HG03045 (cell line): ENCODE measurements around the gene TMEM121B.
A peak's percentile ranks its signal among the peaks of the same experiment; 100 is the strongest.
"Not testable (repeated sequence)": the region's sequence is repeated elsewhere in the genome, so short reads cannot be mapped to it uniquely, and the experiment has no call there.

Experiments used
- ATAC-seq: cut with Tn5 transposase; IDR thresholded peaks from one replicate; pipeline ENCODE4 v1.9.1; 2021; ENCODE audit warnings: mild to moderate bottlenecking, moderate library complexity; ENCODE audit not compliant: unreplicated experiment

Gene TMEM121B

DNA sequence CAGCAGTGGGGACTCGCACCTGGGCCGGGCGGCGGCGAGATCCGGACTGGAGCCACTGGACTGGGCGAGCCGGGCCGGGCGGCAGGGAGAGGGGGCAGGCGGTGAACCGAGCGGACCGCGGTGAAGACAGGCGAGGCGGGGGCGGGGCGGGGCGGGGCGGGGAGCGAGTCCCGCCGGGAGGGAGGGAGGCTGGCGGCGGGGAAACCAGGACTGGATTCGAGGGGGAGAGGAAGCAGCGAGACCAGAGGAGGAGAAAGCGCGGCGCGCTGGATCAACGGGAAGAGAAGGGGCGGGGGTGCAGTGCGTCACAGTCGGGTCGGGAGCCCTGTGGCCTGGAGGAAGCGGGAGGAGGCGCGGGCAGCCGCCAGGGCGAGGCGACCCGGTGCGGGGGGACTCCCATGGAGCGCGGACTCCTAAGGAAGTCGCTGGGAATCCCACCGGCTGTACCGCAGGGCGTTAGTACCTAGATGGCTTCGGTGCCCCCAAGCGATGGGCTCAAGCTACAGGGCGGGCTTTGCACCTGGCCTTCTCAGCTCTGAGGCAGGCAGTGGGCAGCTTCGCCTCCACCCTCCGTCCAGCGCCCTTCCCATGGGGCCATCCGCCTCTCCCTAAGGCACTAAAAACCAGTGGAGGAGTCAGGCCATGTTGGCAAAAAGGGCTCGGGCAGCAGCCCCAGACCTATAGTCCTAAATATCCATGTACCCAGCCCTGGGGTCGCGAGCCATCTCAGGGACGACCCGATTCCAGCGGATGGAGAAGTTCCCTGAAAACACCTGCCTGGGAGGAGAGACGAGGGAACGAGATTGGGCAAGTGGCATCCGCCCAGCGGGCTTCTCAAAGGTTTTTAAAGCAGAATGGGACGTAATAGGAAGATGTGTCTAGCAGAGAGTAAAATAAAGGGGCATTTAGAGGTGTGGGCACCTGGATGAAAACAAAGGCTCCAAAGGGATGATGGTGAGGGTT is at the start of gene TMEM121B:
TMEM121B (minus strand) TSS at position 128 of the 963 bp plus-strand sequence. CDS start 233 bp downstream, outside the sequence.
- no peak for ATAC-seq

DNA sequence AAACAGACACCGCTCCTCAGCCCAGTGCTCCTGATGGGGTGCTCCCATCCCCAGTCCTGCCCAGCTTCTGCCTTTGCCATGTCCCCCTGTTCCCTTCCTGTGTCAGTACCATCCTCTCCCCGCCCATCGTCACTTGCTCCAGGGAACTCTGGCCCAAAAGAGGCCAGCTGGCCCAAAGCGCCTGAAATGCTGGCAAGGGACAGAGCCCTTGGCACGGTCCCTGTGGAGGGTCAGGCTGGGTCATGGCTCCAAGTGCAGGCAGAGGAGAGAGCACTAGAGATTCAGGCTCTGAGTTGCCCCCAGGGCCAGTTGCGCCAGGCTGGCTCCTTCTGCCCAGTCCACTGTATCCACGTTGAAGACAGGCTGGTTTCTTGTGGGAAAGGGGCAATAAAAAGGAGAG is 46.3 kb upstream of the TMEM121B start:
- ATAC-seq = no peak

DNA sequence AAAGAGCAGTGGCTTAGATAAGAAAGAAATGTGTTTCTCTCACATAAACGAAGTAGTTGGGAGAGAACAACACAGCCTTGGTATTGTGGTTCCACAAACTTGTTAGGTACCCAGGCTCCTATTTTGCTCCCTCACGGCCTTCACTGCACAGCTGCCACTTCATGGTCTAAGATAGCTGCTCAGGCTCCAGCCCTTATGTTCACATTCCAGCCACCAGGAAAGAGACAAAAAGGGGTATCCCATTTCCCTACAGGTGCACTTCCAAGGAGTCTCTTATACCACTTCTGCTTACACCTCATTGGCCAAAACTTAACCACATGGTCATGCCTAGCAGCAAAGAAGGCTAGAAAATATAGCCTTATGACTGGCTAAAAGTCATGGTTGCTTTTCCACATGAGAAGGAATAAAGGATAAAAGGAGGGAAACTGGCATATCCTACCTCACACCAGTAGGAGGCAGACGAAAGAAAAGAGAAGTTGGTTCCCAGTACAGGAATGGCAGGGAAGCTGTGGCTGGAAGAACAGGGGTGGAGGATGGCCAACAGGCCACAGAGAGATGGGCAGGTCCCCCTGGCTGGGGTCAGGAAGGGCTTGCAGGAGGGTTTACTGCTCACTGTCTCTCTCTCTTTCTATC is 43.3 kb upstream of the TMEM121B start:
- no peak for ATAC-seq

DNA sequence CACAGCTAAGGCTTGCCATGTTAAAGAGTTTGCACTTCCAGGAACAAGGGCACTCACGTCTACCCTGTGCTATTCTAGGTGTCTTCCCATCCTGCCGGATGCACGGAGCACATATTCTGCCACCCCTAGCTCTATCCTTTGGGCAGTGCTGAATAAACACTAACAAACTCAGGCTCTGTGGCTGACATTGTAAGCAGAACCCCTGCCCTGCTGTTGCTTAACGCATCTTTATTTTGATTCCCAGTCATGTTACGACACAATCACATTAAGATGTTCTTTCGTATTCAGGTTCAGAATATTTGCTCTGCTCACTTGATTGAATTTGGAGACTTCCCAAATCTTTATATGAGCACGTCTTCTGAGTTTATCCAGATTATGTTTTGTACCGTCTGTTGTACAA is 41.6 kb upstream of the TMEM121B start:
- ATAC-seq = no peak

DNA sequence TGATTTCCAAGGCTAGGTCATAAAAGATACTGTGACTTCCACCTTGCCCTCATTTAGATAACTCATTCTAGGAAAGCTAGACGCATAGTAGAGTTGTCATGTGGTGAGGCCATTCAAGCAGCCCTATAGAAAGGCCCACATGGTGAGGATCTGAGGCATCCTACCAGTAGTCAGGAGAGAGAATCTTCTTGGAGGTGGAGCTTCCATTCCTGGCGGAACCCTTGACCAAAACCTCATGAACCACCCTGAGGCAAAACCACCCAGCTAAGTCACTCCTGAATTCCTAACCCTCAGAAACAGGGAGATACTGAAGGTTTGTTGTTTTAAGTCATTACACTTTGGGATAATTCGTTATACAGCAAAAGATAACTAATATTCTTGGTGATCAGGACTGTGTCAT is 40.8 kb upstream of the TMEM121B start:
- ATAC-seq = no peak

DNA sequence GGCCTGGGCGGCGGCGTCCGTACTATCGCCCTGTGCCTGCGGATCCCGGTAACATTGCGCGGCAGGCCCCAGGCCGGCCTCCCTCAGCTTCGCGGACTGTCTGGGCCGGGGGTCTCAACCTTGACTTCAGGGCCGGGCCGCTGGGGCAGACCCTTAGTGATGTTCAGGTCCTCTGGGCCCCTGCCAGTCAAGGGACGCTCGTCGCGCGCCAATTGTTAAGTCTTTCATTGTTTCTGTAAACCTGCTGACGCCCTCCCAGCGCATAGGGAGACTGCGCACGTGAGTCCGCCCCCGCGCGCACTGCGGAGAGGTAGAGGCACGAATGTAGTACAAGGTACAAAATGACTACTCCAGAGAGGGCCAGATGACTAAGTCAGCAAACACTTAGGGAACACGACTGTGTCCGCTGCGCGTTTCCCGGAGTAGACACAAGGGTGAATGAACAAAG is 38.4 kb upstream of the TMEM121B start:
- ATAC-seq = peak; percentile 29

DNA sequence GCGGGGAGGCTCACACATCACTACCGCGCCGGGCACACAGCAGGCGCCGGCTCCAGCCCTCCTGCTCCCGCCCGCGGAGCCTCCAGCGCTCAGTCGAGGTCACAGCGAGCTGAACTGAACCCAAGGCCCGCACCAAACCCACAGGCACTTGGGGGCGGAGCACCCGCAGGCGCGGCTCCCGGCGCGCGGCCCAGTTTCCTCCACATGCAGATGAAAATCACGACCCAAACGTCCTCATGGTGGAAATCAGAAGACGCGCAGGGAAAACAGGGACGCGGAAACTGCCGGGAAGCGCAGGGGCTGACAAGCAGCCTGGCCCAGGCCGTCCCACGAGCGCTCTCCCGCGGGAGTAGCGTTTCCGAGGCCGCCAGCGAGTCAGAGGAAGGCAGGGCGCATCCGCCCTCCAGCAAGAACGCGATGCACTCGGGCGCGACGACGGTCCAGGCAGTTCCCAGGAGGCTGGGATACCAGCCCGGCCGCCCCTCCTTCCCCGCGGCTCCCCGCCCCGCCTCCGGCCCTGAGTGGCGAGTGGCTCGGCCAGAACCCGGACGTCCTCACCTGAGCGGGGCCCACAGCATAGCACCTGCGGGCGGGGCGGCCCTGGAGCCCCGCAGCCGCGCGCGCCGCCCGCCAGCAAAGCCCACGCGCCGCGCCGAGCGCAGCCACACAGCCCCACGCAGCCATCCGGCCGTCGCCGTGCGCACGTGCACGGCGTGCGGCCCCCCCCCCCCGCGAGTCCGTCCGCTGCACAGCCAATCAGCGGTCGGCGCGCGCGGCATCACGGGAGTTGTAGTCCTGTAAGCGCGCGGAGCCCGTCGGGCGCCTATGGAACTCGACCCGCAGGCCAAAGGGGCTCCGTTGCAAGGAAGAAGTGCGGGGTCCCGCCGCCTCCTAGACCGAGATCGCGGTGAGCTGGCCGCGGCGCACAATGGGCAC is 37.7 kb upstream of the TMEM121B start, which contains the start of gene HDHD5:
HDHD5 (minus strand) TSS at position 710 of the 936 bp plus-strand sequence; CDS start at position 684, 26 bp downstream.
- peak; percentile 77 for ATAC-seq

DNA sequence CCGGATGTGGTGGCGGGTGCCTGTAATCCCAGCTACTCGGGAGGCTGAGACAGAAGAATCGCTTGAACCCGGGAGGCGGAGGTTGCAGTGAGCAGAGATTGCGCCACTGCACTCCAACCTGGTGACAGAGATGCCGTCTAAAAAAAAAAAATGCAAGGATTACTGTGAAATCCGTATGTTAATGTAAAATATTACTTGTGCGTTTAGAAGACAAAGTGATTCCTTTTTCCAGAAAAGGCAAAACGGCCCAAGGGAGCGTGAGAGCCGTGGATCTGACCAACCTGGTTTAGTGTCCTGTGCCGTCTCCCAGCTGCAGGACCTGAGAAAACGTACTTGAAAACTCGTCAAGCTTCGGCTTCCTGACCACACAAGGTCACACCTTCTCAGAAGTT is 37.0 kb upstream of the TMEM121B start:
- ATAC-seq = no peak

DNA sequence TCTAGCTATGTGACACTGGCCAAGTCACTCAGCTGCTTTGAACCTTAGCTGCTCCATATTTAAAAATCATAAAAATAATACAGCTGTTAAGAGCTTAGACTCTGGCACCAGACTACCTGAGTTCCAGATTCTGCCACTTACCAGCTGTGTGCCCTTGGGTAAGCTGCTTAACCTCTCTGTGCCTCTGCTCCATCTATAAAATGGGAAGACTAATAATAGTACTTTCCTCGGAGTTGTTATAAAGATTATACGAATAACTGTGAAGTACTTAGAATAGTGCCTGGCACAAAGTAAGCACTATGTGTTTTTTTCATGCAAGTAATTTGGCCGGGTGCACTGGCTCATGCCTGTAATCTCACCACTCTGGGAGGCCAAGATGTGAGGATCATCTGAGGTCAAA is 36.6 kb upstream of the TMEM121B start:
- ATAC-seq = no peak

DNA sequence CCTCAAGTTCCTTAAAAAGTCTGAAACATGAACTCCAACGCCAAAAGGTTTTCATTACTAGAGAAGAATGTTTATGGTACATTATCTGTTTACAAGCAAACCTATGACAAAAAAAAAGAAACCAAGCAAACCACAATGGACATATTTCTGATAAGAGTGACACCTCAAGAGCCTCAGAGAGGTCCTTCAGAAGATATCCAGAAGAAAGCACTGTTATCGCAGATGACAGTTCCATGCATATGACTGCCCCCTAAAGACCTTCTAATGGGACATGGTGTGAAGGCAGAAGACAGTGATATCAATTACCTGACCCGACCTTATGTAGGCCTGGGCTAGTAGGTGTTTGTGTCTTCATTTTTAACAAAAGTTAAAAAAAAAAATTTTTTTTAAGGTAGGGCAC is 34.8 kb upstream of the TMEM121B start:
- ATAC-seq = no peak

DNA sequence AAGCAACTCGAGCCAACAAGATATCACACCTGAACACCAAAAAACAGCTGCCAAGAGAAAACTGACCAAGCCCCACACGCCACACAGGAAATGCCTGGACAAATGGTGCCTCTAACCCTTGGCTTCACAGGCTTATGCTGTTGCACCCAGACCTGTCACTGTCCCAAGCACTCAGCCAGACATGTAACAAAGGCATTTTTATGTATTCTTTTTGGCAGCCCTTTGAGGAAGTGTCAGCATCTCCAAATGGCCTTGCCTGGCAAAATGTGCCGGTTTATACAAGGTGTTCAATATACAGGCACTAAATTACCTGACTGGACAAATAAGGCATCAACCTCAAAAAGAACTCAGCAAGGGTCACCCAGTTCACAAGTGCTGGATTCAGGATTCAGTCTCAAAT is 31.8 kb upstream of the TMEM121B start:
- no peak for ATAC-seq

DNA sequence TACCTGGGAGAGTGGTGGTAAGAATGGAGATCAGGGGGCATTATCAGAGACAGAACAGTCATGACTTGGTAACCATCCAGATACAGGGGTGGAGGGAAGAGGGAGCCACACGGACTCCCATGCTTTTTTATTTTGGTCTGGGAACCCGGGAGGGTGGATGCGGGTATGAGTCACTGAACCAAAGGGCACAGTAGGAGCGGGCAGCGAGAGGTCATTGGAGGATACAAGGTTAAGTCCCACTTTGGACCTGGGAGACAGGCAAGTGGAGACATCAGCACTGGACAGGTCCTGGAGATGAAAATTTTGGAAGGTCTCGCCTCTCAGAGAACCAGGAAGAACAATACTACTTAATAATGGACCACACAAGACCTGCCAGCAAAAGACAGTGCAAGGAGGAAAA is 31.2 kb upstream of the TMEM121B start:
- ATAC-seq = no peak

DNA sequence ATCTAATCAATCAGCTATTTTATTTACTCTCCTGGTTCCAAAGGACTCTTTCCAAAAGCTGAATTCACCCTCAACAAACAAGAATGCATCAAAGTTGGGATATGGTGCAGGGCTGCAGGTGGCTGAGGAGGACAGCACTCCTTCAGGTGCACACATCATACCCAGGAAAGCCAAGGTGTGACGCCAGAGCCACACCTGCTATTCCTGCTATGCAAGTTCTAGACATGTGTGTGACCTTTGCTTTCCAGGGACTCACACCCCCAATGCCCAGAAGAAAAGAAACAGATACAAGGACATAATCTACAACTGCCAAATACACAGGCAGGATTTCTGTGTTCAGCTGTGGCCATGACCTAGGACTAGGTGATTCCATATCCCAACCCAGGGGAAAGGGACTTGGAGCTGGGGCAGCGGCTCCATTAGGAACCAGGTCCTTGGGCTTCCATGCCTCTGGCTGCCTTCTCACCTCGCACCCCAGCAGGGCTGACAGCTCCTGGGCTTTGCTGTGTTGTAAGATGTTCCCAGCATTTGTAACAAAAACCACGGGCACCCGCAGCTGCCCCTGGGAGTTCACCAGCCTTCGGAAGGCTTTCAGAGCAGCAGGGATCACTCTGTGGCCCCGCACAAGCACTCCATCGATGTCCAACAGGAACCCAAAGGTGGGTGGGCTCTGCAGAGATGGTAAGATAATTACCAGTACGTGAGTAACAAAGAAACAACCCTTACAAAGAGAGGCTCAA is 28.1 kb upstream of the TMEM121B start:
- ATAC-seq = no peak

DNA sequence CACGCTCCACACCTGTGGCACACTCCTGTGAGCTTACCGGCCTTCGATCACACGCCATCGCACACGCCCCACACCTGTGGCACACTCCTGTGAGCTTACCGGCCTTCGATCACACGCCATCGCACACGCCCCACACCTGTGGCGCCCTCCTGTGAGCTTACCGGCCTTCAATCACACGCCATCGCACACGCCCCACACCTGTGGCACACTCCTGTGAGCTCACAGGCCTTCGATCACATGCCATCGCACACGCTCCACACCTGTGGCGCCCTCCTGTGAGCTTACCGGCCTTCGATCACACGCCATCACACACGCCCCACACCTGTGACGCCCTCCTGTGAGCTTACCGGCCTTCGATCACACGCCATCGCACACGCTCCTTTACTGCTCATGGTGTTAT is 26.3 kb upstream of the TMEM121B start:
- ATAC-seq = not testable (repeated sequence)

DNA sequence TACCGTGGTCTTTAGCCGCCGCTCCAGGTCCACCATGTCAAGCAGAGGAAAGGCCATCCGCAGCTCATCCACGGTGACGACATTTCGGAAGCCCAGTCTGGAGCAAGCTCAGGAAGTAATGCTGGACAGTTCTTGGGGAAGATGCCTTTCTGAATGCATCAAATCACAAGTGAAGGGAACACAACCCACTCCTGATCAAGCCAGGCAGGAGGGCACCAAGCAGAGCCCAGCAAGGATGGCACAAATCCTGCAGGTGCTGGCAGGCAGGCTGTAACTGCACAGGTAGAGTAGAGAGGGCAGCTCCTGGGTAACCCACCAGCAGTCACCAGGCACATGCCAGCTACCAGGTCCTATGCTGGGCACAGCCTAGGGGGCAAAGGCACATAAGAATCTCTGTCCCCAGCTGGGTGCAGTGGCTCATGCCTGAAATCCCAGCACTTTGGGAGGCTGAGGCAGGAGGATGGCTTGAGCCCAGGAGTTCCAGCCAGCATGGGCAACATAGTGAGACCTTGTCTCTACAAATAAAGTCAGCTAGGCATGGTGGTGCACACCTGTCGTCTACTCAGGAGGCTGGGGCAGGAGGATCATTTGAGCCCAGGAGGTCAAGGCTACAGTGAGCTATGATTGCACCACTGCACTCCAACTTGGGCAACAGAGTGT is 24.0 kb upstream of the TMEM121B start:
- ATAC-seq = no peak

DNA sequence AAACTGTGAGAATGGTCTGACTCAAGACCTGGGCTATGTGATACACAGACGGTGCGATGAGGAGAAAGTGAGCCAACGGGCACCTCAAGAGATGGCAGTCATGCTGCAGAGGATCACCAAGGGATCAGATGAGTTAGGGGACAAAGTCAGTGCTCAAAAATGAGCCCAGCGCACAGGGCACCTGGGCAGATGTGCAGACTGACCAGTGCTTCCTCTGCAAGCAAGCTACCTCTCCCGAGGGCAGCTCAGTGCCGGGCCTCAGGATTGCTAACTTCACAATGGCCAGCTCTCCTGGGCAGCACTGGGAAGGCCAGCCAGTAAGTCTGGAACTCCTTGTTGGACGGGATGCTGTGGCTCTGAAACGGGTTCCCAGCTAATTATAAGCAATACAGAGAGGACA is 22.7 kb upstream of the TMEM121B start:
- no peak for ATAC-seq

DNA sequence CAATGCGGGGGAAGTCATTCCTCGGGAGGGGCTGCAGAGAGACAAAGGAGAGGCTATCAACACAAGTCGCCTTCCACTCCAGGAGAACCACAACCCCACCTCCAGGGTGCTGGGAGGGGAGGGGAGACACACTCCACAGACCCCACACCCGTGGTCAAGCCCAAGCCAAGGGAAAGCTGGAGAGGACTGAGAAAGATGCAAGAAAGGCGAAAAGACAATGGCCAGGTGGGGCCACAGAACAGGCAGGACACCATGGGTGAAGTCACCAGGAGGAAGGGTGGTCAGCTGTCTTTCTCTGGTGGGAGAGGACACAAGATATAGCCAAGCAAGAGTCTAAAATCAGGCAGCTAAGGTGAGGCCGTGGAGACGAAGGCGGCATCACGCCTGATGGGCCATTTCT is 21.9 kb upstream of the TMEM121B start:
- no peak for ATAC-seq

DNA sequence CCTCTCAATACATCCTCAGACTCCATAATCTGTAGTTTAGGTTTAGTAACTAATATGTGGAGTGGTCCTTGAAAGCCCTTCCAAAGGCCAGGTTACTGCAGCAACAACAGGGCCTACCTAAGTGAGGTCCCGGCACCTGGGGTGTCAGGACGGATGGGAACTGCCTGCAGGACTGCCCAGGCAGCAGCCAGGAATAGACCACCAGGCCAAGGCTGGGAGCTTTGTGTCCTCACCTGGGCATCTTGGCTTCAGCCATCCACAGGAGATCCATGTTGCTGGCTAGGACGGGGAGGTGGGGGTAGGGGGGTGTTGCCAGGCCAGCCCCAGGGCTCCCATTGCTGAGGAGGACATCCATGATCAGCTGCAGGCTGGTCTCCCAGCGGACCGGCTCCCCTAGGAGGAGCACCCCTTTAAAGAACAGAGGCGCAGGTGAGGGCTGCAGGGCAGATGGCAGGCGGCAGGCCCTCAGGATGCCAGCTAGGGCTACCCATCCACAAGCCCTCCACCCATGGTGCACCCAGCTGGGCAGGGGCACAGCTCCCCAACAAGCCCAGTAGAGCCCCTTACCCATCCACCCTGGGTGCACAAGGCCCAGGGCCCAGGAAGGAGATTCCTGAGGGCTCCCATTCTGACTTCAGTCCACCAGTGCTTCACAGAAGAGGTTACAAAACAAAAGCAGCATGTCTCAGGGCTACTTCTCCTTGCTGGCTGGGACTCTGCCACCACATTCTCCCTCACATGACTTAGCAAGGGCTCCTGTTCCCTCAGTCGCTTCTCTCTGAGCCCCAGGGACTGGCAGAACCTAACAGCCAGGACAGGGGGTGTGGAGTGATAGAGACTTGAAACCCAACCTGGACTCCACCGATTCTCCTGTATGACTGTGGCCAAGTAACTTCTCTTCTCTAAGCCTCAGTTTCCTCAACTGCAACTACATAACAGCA is 19.9 kb upstream of the TMEM121B start:
- ATAC-seq = no peak

DNA sequence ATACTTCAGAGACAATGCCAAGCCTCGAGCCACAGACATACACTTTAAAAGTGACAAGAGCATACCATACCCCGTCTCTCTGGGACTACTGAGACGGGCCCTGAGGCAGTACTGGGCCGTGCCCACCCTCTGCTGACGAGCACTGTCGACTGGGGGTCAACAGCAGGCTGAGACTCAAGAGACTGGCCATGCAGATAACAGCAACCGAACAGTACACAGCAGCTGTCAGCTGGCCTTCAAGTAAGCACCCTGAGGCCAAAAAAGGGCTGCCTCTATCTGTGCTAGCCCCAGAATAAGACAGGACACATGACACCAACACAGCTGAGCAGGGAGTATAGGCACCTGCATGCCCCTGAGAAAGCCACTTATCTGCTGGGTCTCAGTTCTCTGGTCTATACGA is 18.9 kb upstream of the TMEM121B start:
- no peak for ATAC-seq
